PFSK-1 (cell line): Measurements from ENCODE around the gene SIGLEC7.

Source experiments
- FOXP2 ChIP-seq: optimal IDR thresholded peaks from 2 replicates; pipeline ENCODE3; 2011; ENCODE audit warnings: borderline replicate concordance, control low read depth, inconsistent platforms; ENCODE audit not compliant: insufficient read depth; ENCODE audit errors: extremely low read length, extremely low read depth
- POLR2AphosphoS5 ChIP-seq: IDR thresholded peaks from 2 replicates; pipeline ENCODE4 v1.6.1; 2012; ENCODE audit warnings: low read depth, mild to moderate bottlenecking, control low read depth, low read length, moderate library complexity

DNA sequence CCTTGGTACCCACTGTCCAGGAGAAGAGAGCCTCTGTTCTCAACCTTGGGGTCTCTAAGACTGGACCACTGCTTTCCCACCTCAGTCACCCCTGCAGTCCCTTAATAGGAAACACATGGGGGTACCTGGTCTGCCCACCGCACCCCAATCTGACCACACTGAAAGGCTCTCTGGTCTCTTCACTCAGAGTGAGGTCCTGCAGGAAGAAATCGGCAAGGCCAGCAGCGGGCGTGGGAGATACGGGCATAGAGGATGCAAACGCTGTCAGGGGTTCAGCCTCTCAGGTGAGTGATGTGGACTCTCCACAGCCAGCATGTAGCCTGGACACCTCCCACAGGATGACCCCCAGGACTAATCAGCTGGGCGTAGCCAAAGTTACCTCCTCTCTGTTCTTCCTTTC, 13.9 kb upstream of the SIGLEC7 start:
- TF ChIP-seq POLR2AphosphoS5 (no peak), FOXP2 (no peak)
